ENCODE data around the gene PNMA6E.

The PNMA6E gene

DNA sequence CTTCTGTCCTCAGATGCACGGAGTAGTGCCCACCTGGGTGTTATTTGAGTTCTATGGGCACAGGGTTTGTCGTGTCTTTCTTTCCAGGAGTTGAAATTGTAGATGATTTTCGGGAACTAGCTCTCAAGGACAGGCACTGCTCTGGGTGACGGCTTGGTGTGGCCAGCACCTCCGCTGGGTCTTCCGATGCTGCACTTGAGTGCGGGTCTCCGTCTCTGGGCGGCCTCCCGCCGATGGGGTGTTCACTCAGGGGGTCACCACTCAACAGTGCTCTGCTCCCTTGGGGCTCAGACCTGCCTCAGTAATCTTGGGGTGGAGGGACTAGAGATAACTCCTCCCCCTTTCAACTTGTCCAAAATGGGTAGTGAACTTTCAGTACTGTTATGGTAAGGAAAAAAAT is 12.6 kb upstream of the PNMA6E start:
- Histone ChIP-seq H3K4me2 (ENCODE audit: low read depth, low read length) (no peak overlapping the region), H3K79me2 (ENCODE audit: low read length) (no peaks in the 10 kb centered on the region), H3K27ac (ENCODE audit: low read length) (no peak overlapping the region), H4K20me1 (ENCODE audit: insufficient read depth, low read length) (no peaks in the 10 kb centered on the region), H3F3A (ENCODE audit: insufficient read depth, low read length) (no peaks in the 10 kb centered on the region), H3K9me2 (replicated peaks; ENCODE audit: insufficient read depth, low read length) (no peaks in the 10 kb centered on the region), H2AFZ (ENCODE audit: low read length) (no peak overlapping the region), H3K4me1 (ENCODE audit: low read length) (no peaks in the 10 kb centered on the region), H3K4me3 (ENCODE audit: low read length) (no peak overlapping the region), H3K9ac (ENCODE audit: low read length) (no peak overlapping the region), H3K9me3 (replicated peaks; ENCODE audit: insufficient read depth, low read length) (no peaks in the 10 kb centered on the region), H3K36me3 (replicated peaks; ENCODE audit: insufficient read depth, low read length) (no peaks in the 10 kb centered on the region), H3K27me3 (replicated peaks; ENCODE audit: insufficient read depth, low read length) (0 out of 2 replicates have a peak, but pooled peaks cover 6% of the 10 kb centered on the region)
- TF ChIP-seq, protein P1, sequence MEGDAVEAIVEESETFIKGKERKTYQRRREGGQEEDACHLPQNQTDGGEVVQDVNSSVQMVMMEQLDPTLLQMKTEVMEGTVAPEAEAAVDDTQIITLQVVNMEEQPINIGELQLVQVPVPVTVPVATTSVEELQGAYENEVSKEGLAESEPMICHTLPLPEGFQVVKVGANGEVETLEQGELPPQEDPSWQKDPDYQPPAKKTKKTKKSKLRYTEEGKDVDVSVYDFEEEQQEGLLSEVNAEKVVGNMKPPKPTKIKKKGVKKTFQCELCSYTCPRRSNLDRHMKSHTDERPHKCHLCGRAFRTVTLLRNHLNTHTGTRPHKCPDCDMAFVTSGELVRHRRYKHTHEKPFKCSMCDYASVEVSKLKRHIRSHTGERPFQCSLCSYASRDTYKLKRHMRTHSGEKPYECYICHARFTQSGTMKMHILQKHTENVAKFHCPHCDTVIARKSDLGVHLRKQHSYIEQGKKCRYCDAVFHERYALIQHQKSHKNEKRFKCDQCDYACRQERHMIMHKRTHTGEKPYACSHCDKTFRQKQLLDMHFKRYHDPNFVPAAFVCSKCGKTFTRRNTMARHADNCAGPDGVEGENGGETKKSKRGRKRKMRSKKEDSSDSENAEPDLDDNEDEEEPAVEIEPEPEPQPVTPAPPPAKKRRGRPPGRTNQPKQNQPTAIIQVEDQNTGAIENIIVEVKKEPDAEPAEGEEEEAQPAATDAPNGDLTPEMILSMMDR (IDR thresholded peaks at IDR 0.05; ENCODE audit: low read length): no peak
- TF ChIP-seq EZH2phosphoT487 (IDR thresholded peaks at IDR 0.05; ENCODE audit: low read length) (no peak), EZH2 (optimal IDR thresholded peaks at IDR 0.05; ENCODE audit: low read depth, low read length) (no peak)
- DNase-seq: no peak

DNA sequence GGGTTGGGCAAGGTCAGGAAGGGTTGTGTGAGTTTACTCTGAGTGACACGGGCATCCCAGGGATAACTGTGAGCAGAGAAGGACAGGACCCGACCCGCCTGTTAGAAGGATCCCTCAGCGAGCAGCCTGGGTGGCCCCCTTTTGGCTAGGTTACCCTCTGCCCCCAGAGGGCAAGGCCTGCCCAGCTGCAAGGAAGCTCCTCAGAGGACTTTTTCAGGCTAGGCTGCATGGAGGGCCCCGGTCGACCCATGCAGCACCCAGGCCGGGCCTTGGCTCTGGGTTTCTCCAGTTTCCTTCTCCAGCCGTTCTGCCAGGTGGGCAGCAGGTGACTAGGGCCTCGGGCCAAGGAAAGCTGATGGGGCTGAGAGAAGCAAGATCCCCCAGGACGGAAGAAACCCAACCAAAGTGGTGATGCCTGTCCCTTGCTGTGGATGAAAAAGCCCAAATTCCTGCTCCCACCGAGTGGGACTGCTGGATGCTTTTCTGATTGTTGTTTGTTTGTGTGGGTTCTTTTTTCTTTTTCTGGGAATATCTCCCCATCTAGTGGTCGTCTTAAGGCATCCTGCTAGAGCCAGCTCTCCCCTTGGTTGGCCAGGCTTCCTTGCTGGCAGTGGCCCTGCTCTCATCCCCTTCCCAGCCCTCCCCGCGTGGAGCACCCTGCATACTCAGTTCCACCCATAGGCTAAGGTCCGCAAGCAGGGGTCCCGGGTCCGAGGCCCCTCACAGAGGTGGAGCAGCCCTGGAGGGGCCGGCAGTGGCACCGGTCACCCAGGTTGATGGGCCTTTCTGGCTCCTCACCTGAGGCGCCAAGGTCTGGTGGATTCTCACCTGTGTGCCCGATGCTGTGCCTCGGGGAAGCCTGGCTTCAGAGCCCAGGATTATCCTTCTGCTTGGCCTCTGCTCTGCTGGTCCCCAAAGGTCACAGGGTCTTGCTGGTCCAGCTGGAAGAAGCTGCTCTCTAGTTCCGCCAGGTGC is 11.9 kb upstream of the PNMA6E start:
- Histone ChIP-seq H3K4me2 (ENCODE audit: low read depth, low read length) (no peak overlapping the region), H3K27me3 (replicated peaks; ENCODE audit: insufficient read depth, low read length) (0 out of 2 replicates have a peak, but pooled peaks cover 6% of the 10 kb centered on the region), H3K27ac (ENCODE audit: low read length) (no peak overlapping the region), H3K9ac (ENCODE audit: low read length) (no peak overlapping the region), H3K4me3 (ENCODE audit: low read length) (no peak overlapping the region), H3K9me2 (replicated peaks; ENCODE audit: insufficient read depth, low read length) (no peaks in the 10 kb centered on the region), H3K36me3 (replicated peaks; ENCODE audit: insufficient read depth, low read length) (no peaks in the 10 kb centered on the region), H3K4me1 (ENCODE audit: low read length) (no peaks in the 10 kb centered on the region), H3K79me2 (ENCODE audit: low read length) (no peaks in the 10 kb centered on the region), H4K20me1 (ENCODE audit: insufficient read depth, low read length) (no peaks in the 10 kb centered on the region), H3F3A (ENCODE audit: insufficient read depth, low read length) (no peaks in the 10 kb centered on the region), H3K9me3 (replicated peaks; ENCODE audit: insufficient read depth, low read length) (no peaks in the 10 kb centered on the region), H2AFZ (ENCODE audit: low read length) (no peak overlapping the region)
- TF ChIP-seq EZH2 (optimal IDR thresholded peaks at IDR 0.05; ENCODE audit: low read depth, low read length): no peak
- TF ChIP-seq, protein P1 (IDR thresholded peaks at IDR 0.05; ENCODE audit: low read length): no peak
- no peak for TF ChIP-seq EZH2phosphoT487 (IDR thresholded peaks at IDR 0.05; ENCODE audit: low read length)
- no peak for DNase-seq

DNA sequence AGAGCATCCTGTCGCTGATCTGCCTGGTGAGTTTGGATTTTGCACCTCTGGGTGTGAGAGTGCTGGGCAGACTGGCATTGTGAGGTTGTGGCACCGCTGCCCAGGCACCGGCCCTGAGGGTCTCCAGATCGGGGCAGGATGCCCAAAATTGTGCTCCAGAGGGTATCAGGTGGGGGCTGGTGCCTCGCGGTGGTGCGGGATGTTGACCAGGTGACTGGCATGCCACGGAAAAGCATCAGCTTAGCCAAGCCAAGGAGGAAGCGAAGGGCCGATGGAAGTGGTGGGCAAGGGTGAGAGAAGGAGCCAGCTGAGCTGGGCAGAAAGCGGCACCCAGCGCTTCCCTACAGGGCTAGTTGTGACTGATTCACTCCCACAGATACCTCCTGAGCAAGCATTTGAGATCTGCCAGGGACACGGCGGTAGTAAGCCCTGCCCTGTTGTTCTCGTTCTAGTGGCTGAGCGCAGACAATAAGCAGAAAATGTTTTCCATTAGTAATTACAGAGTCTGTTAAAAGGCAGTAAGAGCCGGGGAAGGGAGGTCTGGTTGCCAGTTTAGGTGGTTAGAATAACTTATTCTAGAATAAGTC is 10.9 kb upstream of the PNMA6E start:
- 0 out of 2 replicates have a peak, but pooled peaks cover 6% of the 10 kb centered on the region for H3K27me3 ChIP-seq (replicated peaks; ENCODE audit: insufficient read depth, low read length)
- no peaks in the 10 kb centered on the region for H3K79me2 ChIP-seq (ENCODE audit: low read length)
- H3K9me3 ChIP-seq (replicated peaks; ENCODE audit: insufficient read depth, low read length): no peaks in the 10 kb centered on the region
- H4K20me1 ChIP-seq (ENCODE audit: insufficient read depth, low read length): no peaks in the 10 kb centered on the region
- H2AFZ ChIP-seq (ENCODE audit: low read length): no peak overlapping the region
- no peak for DNase-seq
- H3K4me2 ChIP-seq (ENCODE audit: low read depth, low read length): peak overlapping the region; percentile 63
- no peak overlapping the region for H3K9ac ChIP-seq (ENCODE audit: low read length)
- H3K4me1 ChIP-seq (ENCODE audit: low read length): no peaks in the 10 kb centered on the region
- H3K9me2 ChIP-seq (replicated peaks; ENCODE audit: insufficient read depth, low read length): no peaks in the 10 kb centered on the region
- TF ChIP-seq EZH2phosphoT487 (IDR thresholded peaks at IDR 0.05; ENCODE audit: low read length) (no peak), EZH2 (optimal IDR thresholded peaks at IDR 0.05; ENCODE audit: low read depth, low read length) (no peak)
- TF ChIP-seq, protein P1 (IDR thresholded peaks at IDR 0.05; ENCODE audit: low read length): no peak
- no peaks in the 10 kb centered on the region for H3K36me3 ChIP-seq (replicated peaks; ENCODE audit: insufficient read depth, low read length)
- no peak overlapping the region for H3K27ac ChIP-seq (ENCODE audit: low read length)
- H3K4me3 ChIP-seq (ENCODE audit: low read length): peak overlapping the region; percentile 47; the same call in 1 of the 2 replicates
- no peaks in the 10 kb centered on the region for H3F3A ChIP-seq (ENCODE audit: insufficient read depth, low read length)

Data from MM.1S (cell line).